RWPE2 (cell line): ENCODE results near the gene FANCC.

Experiments
- ATAC-seq: fragments of 200-7000 bp; cut with Tn5 transposase; 3 replicates; pipeline ENCODE4 v1.9.1; 2021; ENCODE audit warnings: low read depth
- DNase-seq: peaks from one replicate; pipeline ENCODE4 v3.0.0-alpha.2; 2020; ENCODE audit warnings: low spot score
- H3K27ac ChIP-seq: fragments of 450-650 bp; 2 replicates; pipeline ENCODE4 v1.5.1; 2017; ENCODE audit warnings: mild to moderate bottlenecking; ENCODE audit not compliant: poor library complexity, severe bottlenecking
- H3K27me3 ChIP-seq: fragments of 250-450 bp; sonication (Bioruptor Pico); 2 replicates; pipeline ENCODE4 v1.5.1; 2021; ENCODE audit warnings: mild to moderate bottlenecking, moderate library complexity; ENCODE audit not compliant: insufficient read depth, poor library complexity, severe bottlenecking
- H3K36me3 ChIP-seq: fragments of 250-450 bp; sonication (Bioruptor Pico); 2 replicates; pipeline ENCODE4 v1.5.1; 2020; ENCODE audit warnings: low read depth, mild to moderate bottlenecking, moderate library complexity
- H3K4me1 ChIP-seq: fragments of 250-450 bp; sonication (Bioruptor Pico); 2 replicates; pipeline ENCODE4 v1.5.1; 2021; ENCODE audit warnings: mild to moderate bottlenecking, moderate library complexity; ENCODE audit not compliant: insufficient read depth, poor library complexity, severe bottlenecking
- H3K4me3 ChIP-seq: fragments of 250-450 bp; sonication (Bioruptor Pico); 2 replicates; pipeline ENCODE4 v1.5.1; 2021; ENCODE audit warnings: mild to moderate bottlenecking, moderate library complexity; ENCODE audit not compliant: severe bottlenecking
- H3K9me3 ChIP-seq: fragments of 250-450 bp; sonication (Bioruptor Pico); 2 replicates; pipeline ENCODE4 v1.5.1; 2021; ENCODE audit warnings: mild to moderate bottlenecking, moderate library complexity; ENCODE audit not compliant: severe bottlenecking
- TF ChIP-seq, protein P1 (sequence below): fragments of 450-650 bp; IDR thresholded peaks from one replicate; pipeline ENCODE4 v1.5.1; 2017; ENCODE audit warnings: mild to moderate bottlenecking, moderate library complexity; ENCODE audit not compliant: poor library complexity, severe bottlenecking

Gene FANCC

DNA sequence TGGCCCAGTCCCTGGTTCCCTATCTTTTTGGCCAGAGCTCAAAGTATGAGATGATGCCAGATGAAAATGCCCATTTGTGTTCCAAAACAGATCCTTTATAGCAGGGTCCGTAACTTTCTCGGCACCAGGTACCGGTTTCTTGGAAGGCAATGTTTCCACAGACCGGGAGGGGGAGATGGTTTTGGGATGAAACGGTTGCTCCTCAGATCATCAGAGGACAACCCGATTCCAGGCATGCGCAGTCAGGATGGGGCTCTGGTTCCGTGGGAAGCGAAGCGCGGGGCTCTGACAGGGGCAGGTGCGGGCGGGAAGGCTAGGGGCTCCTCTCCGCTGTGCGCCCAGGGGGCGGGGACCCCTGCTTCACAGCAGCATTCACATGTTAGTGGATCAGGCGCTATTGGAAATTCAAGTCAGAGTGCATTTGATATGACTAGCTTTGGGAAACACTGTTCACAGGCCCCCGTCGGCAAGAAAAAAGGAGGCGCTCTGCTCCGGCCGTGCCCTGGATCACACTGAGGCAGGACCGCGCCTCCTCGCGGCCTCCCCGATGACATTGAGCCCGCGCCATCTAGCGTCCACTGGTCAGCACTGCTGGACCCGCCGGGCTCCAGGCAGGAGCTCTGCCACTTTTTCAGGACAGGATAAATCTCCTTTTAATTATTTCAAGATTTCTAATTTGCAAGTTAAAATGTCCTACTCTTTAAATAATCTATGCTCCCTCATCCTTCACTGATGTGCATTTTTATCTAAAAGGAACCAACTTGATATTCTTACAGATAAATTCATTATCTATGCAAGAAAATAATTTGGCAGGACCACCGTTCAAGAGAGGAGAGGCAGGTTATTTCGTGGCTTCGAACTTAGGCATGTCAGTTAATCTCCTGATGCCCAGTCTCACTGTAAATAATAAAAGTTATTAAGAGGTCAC is 190.0 kb downstream of the FANCC start:
- no peak for DNase-seq
- peak; percentile 93 for ATAC-seq
- H3K27me3 ChIP-seq, result no peaks in the 10 kb centered on the region

DNA sequence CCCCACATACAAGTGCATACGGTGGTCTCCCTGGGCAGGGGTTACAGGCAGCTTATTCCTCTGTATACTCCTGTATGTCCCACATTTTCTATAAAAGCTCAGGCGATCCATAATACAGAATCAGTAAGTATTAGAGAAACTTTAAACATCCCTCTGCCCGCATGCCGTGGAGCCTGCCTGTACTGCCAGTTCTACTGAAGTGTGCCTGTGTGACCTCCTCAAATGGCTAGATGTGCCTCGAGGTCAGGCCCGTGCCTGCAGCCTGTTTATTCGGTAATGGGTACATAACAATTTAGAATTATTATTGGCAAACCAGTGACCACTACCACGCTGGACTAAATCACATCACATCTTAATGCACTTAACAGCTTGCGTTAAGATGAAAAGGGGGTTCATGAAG is 190.8 kb downstream of the FANCC start:
- Histone ChIP-seq H3K9me3 (no peaks in the 10 kb centered on the region), H3K27ac (no peak overlapping the region), H3K36me3 (0 out of 2 replicates have a peak, but pooled peaks cover 3% of the 10 kb centered on the region), H3K4me1 (peaks cover 5% of the 10 kb centered on the region), H3K27me3 (no peaks in the 10 kb centered on the region), H3K4me3 (no peak overlapping the region)
- DNase-seq (no peak), ATAC-seq (no peak)
- TF ChIP-seq, protein P1, sequence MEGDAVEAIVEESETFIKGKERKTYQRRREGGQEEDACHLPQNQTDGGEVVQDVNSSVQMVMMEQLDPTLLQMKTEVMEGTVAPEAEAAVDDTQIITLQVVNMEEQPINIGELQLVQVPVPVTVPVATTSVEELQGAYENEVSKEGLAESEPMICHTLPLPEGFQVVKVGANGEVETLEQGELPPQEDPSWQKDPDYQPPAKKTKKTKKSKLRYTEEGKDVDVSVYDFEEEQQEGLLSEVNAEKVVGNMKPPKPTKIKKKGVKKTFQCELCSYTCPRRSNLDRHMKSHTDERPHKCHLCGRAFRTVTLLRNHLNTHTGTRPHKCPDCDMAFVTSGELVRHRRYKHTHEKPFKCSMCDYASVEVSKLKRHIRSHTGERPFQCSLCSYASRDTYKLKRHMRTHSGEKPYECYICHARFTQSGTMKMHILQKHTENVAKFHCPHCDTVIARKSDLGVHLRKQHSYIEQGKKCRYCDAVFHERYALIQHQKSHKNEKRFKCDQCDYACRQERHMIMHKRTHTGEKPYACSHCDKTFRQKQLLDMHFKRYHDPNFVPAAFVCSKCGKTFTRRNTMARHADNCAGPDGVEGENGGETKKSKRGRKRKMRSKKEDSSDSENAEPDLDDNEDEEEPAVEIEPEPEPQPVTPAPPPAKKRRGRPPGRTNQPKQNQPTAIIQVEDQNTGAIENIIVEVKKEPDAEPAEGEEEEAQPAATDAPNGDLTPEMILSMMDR, result no peak

More for the DNA sequence above, 190.0 kb downstream of the FANCC start:
- Histone ChIP-seq H3K4me1 (peaks cover 5% of the 10 kb centered on the region), H3K36me3 (0 out of 2 replicates have a peak, but pooled peaks cover 3% of the 10 kb centered on the region), H3K27ac (no peak overlapping the region), H3K9me3 (no peaks in the 10 kb centered on the region), H3K4me3 (peak overlapping the region; percentile 11)
- TF ChIP-seq, protein P1, result peak; percentile 97

DNA sequence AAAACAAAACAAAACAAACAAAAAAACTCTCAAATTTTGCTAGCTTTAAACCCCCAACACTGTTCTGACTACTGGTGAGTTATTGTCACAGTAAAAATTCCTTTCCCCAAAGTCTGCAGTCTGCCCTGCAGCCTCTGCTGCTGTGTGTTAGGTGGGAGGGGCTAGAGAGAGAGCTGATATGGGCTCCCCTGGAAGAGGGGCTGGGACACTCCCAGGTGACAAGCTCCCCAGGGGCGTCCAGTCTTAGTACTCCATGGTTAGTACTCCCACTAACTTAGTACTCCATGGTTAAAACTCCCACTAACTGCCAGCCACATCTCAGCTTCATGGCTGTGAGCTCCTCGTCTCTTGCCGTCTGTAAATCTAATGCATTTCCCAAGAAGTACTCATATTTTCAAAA is 191.9 kb downstream of the FANCC start:
- H3K4me3 ChIP-seq, result no peak overlapping the region
- DNase-seq (no peak), ATAC-seq (no peak)
- H3K27me3 ChIP-seq, result no peaks in the 10 kb centered on the region
- H3K27ac ChIP-seq, result no peak overlapping the region
- peaks cover 5% of the 10 kb centered on the region for H3K4me1 ChIP-seq
- 0 out of 2 replicates have a peak, but pooled peaks cover 3% of the 10 kb centered on the region for H3K36me3 ChIP-seq
- H3K9me3 ChIP-seq, result no peaks in the 10 kb centered on the region
- TF ChIP-seq, protein P1, result no peak

DNA sequence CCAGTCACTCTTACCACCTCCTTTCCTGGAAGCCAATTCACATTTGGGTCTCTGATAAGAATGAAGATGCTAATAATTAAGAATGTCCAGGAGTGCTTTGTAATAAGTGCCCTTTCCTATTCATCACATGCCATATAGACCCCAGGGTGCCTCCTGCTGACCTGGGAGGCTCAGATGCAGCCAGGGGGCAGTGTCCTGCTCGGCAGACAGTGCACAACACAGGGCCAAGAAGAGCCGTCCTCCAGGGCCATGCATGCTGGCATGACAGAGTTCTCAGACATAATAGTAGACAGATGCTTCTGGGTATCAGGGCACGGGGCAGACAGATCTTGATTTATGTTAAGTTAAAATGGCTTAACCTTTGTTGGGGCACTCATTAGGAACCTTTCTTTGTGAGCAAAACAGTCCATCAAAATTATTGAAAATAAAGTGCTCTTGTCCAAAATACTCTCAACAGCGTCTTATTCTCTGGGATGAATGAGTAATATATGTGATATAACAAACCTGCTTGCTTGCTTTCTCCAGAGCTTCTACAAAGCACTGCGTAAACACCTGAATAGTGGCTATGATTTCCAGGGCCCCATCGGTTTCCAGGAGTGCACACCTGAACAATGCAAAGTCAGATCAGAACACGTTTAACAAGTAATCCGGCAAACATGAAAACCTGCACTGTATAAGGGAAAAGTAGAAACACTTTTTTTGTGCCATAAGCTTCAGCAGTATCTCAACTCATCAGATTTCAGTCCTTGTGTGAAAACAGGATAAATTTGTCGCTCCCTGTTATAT is 192.7 kb downstream of the FANCC start:
- TF ChIP-seq, protein P1, result peak; percentile 30
- ATAC-seq, result no peak; the same call in 2 of the 3 replicates
- H3K36me3 ChIP-seq, result 0 out of 2 replicates have a peak, but pooled peaks cover 3% of the 10 kb centered on the region
- no peak for DNase-seq
- H3K9me3 ChIP-seq, result no peaks in the 10 kb centered on the region
- H3K27ac ChIP-seq, result no peak overlapping the region
- no peak overlapping the region for H3K4me3 ChIP-seq
- H3K4me1 ChIP-seq, result peaks cover 5% of the 10 kb centered on the region
- no peaks in the 10 kb centered on the region for H3K27me3 ChIP-seq
